HL-60 (cell line): Measurements from ENCODE around the gene DOCK1.

Experiments
- CTCF ChIP-seq: IDR thresholded peaks from one replicate; pipeline ENCODE4 v1.5.1; 2011; ENCODE audit warnings: low read length, control low read depth, inconsistent platforms; ENCODE audit not compliant: insufficient read depth
- GABPA ChIP-seq: IDR thresholded peaks from 2 replicates; pipeline ENCODE4 v1.6.1; 2012; ENCODE audit warnings: low read depth
- POLR2AphosphoS5 ChIP-seq: IDR thresholded peaks from 2 replicates; pipeline ENCODE4 v1.6.1; 2012; ENCODE audit warnings: low read depth
- REST ChIP-seq: IDR thresholded peaks from 2 replicates; pipeline ENCODE4 v1.6.1; 2012; ENCODE audit warnings: low read depth; ENCODE audit not compliant: insufficient replicate concordance

- no peak for TF ChIP-seq CTCF
- TF ChIP-seq REST, result no peak
- no peak for TF ChIP-seq POLR2AphosphoS5
- TF ChIP-seq GABPA, result no peak
These were observed 310.6 kb downstream of the DOCK1 start for GRCh38 chr10:127215866-127216265.
